K562 (cell line): ENCODE results near the gene STYX. TPM values are rescaled to one million over a fixed set of nuclear protein-coding genes. Genes with fewer than 3 reads are reported as not detected.

Source experiments
- CBFB ChIP-seq: sonication (generic); formaldehyde crosslinking; IDR thresholded peaks from 2 replicates; pipeline ENCODE4 v1.4.0; 2020; ENCODE audit warnings: mild to moderate bottlenecking, missing genetic modification reagents
- CHD1 ChIP-seq: fragments of 200-600 bp; sonication (generic); IDR thresholded peaks from one replicate; pipeline ENCODE4 v1.6.1; 2012; ENCODE audit warnings: mild to moderate bottlenecking, moderate library complexity, low read length, inconsistent platforms
- GTF2F1 ChIP-seq: IDR thresholded peaks from 2 replicates; pipeline ENCODE4 v1.6.1; 2011; ENCODE audit warnings: low read depth, low read length, improper control_type of control experiment
- GTF3C2 ChIP-seq: IDR thresholded peaks from 3 replicates; pipeline ENCODE4 v1.6.1; 2011; ENCODE audit warnings: borderline replicate concordance, mild to moderate bottlenecking, moderate library complexity; ENCODE audit not compliant: insufficient read length; ENCODE audit errors: extremely low read depth
- HDAC2 ChIP-seq: fragments of 450-650 bp; IDR thresholded peaks from 2 replicates; pipeline ENCODE4 v1.6.1; 2016; ENCODE audit warnings: mild to moderate bottlenecking
- HNRNPUL1 ChIP-seq: fragments of 200-400 bp; formaldehyde crosslinking; IDR thresholded peaks from 2 replicates; pipeline ENCODE4 v1.6.1; 2017; ENCODE audit warnings: low read length
- HOMEZ ChIP-seq: fragments of 250-450 bp; sonication (Bioruptor Pico); IDR thresholded peaks from 2 replicates; pipeline ENCODE4 v1.4.0; 2020; ENCODE audit warnings: mild to moderate bottlenecking, moderate library complexity
- ID3 ChIP-seq, 2 experiments: fragments of 250-450 bp in 1 of 2; fragments of 450-650 bp in 1 of 2; sonication (Bioruptor Pico) in 1 of 2; IDR thresholded peaks; 2 replicates each; pipeline versions ENCODE4 v1.6.1 to v1.8.0; 2016 to 2021; ENCODE audit warnings: mild to moderate bottlenecking in 2 of 2, moderate library complexity in 2 of 2, missing compliant biosample characterization in 1 of 2, missing genetic modification characterization in 1 of 2
- KLF1 ChIP-seq: fragments of 450-650 bp; IDR thresholded peaks from 2 replicates; pipeline ENCODE4 v1.6.1; 2016; ENCODE audit warnings: missing genetic modification characterization, missing compliant biosample characterization
- KLF16 ChIP-seq: IDR thresholded peaks from 2 replicates; pipeline ENCODE4 v1.6.1; 2016; ENCODE audit warnings: antibody characterized with exemption
- LARP7 ChIP-seq: fragments of 450-650 bp; IDR thresholded peaks from 2 replicates; pipeline ENCODE4 v1.6.1; 2016
- MIER1 ChIP-seq: fragments of 450-650 bp; IDR thresholded peaks from 2 replicates; pipeline ENCODE4 v1.6.1; 2016; ENCODE audit warnings: antibody characterized with exemption, mild to moderate bottlenecking, low read depth
- NFE2 ChIP-seq: IDR thresholded peaks from 2 replicates; pipeline ENCODE4 v1.6.1; 2014; ENCODE audit warnings: antibody characterized with exemption, low read depth
- NFYB ChIP-seq: IDR thresholded peaks from 2 replicates; pipeline ENCODE4 v1.6.1; 2011; ENCODE audit warnings: mild to moderate bottlenecking, moderate library complexity; ENCODE audit not compliant: insufficient read length; ENCODE audit errors: extremely low read depth
- NUFIP1 ChIP-seq: fragments of 450-650 bp; IDR thresholded peaks from 2 replicates; pipeline ENCODE4 v1.6.1; 2018; ENCODE audit not compliant: partially characterized antibody
- SIX5 ChIP-seq, 2 experiments: IDR thresholded peaks; 2 replicates each; pipeline ENCODE4 v1.6.1; 2011; ENCODE audit warnings: low read length in 2 of 2, borderline replicate concordance in 1 of 2, low read depth in 1 of 2, mild to moderate bottlenecking in 1 of 2, moderate library complexity in 1 of 2; ENCODE audit not compliant: insufficient read depth in 1 of 2
- SMC3 ChIP-seq: conservative IDR thresholded peaks from 2 replicates; pipeline ENCODE4 v1.6.1; 2011; ENCODE audit warnings: low read depth, low read length, improper control_type of control experiment; ENCODE audit not compliant: insufficient read depth
- SOX6 ChIP-seq: fragments of 450-650 bp; IDR thresholded peaks from 2 replicates; pipeline ENCODE4 v1.6.1; 2014; ENCODE audit warnings: mild to moderate bottlenecking
- THAP12 ChIP-seq: fragments of 250-450 bp; sonication (Bioruptor Pico); IDR thresholded peaks from 2 replicates; pipeline ENCODE4 v1.9.0; 2021; ENCODE audit warnings: mild to moderate bottlenecking, inconsistent platforms
- ZFP36 ChIP-seq: fragments of 150-350 bp; IDR thresholded peaks from 2 replicates; pipeline ENCODE4 v1.6.1; 2018; ENCODE audit warnings: low read length, low read depth; ENCODE audit not compliant: partially characterized antibody
- ZNF830 ChIP-seq: fragments of 250-450 bp; sonication (Bioruptor Pico); IDR thresholded peaks from 2 replicates; pipeline ENCODE4 v1.5.0; 2021; ENCODE audit warnings: mild to moderate bottlenecking
- polyA plus RNA-seq, 8 experiments: library from polyadenylated mRNA; depleted of rRNA in 4 of 8; stranded (reverse) in 5 of 8; unstranded in 3 of 8; fragments of >200 nt; fragmentation: Nextera tagmentation in 2 of 8; fragmentation: Illumina TruSeq in 1 of 8; extraction: Ambion mirVana in 2 of 8; extraction: Trizol in 1 of 8; gene quantifications; 2 replicates each; pipeline versions ENCODE4 v1.2.1 to v1.2.3, GENCODE V29; 2011 to 2014; ENCODE audit warnings: inconsistent platforms in 1 of 8, missing spikeins in 1 of 8
- total RNA-seq, 7 experiments: library from RNA; depleted of rRNA in 6 of 7; stranded (reverse); fragments of >200 nt in 6 of 7; fragmentation: Illumina TruSeq in 2 of 7; extraction: Trizol in 2 of 7; gene quantifications; 2 replicates each; pipeline versions ENCODE4 v1.2.1 to v1.2.3, GENCODE V29; 2011 to 2021; ENCODE audit warnings: low replicate concordance in 1 of 7

STYX gene
- total and polyA plus RNA-seq, 9 of the 15 experiments (the other 6 are each of a cell fraction or from before 2014, with no cell fraction given), result 5.0 to 15.4 (median 10.6) TPM

- no peak for TF ChIP-seq ID3 (CRISPR knock-in tag; IDR thresholded peaks at IDR 0.05)
- 0 out of 2 replicates have a peak, but pooled peaks have one; percentile 42 for TF ChIP-seq ID3 (tag; IDR thresholded peaks at IDR 0.05)
- no peak for TF ChIP-seq NUFIP1
- TF ChIP-seq MIER1, result no peak
- TF ChIP-seq THAP12, result no peak
- TF ChIP-seq GTF2F1, result no peak
- peak; percentile 89 for TF ChIP-seq CHD1
- no peak for TF ChIP-seq HOMEZ (CRISPR knock-in tag)
- no peak for TF ChIP-seq NFYB
- no peak for TF ChIP-seq GTF3C2
- no peak for TF ChIP-seq ZNF830
- no peak for TF ChIP-seq SIX5 (IDR thresholded peaks at IDR 0.05; ENCODE audit: borderline replicate concordance in 1 of 2, insufficient read depth in 1 of 2, low read depth in 1 of 2, low read length in 2 of 2)
- no peak for TF ChIP-seq SMC3
- no peak for TF ChIP-seq KLF1
- TF ChIP-seq SOX6, result no peak
- TF ChIP-seq CBFB (CRISPR knock-in tag), result 0 out of 2 replicates have a peak, but pooled peaks have one; percentile 30
- TF ChIP-seq HDAC2, result no peak
- TF ChIP-seq KLF16, result no peak
- TF ChIP-seq NFE2, result no peak
- TF ChIP-seq LARP7, result no peak
- no peak for TF ChIP-seq ZFP36
- TF ChIP-seq HNRNPUL1, result no peak
Measured at GRCh38 chr14:52694761-52695480, 35.0 kb upstream of the STYX start (continued).
